ENCODE measurements around the gene NTRK2.
A peak's percentile ranks its signal among the peaks of the same experiment; 100 is the strongest.

Gene NTRK2

GRCh38 chr9:84862810-84863287 lies 193.3 kb downstream of the NTRK2 start:
- POLR2A ChIA-PET = no interaction called here
- Histone ChIP-seq H3K36me3 (ENCODE audit: control insufficient read depth in 4 of 4, insufficient read depth in 4 of 4, low read length in 3 of 4) (no peaks in the 10 kb centered on the region), H3K9me3 (ENCODE audit: control extremely low read depth in 1 of 5, control insufficient read depth in 4 of 5, insufficient read depth in 2 of 5, low read depth in 1 of 5, low read length in 4 of 5) (peaks cover 0 to 2% (median 0%) of the 10 kb centered on the region in 5 experiments), H3K27ac (ENCODE audit: insufficient read depth in 1 of 2, low read depth in 1 of 2, low read length in 2 of 2, poor library complexity in 1 of 2, severe bottlenecking in 2 of 2) (no peak overlapping the region), H3K27me3 (replicated peaks in 2 of 5; ENCODE audit: control insufficient read depth in 4 of 5, insufficient read depth in 5 of 5, low read length in 4 of 5) (peaks cover 0 to 3% (median 0%) of the 10 kb centered on the region in 5 experiments), H3K4me3 (ENCODE audit: control insufficient read depth in 1 of 7, extremely low read depth in 1 of 7, insufficient read depth in 4 of 7, low read depth in 2 of 7, low read length in 6 of 7) (no peak overlapping the region), H3K4me1 (ENCODE audit: control extremely low read depth in 1 of 4, control insufficient read depth in 4 of 4, insufficient read depth in 4 of 4, low read length in 3 of 4) (peaks cover 0 to 4% (median 0%) of the 10 kb centered on the region in 4 experiments)
- peak in 2 of 3 donors; percentile 3 to 8 for DNase-seq
- no CpG with 5 or more reads among the region's 2 CpGs for WGBS (ENCODE audit: insufficient coverage)
- CTCF ChIA-PET = no interaction called here

- CTCF ChIA-PET = no interaction called here
- Histone ChIP-seq H3K4me3 (ENCODE audit: control insufficient read depth in 1 of 7, extremely low read depth in 1 of 7, insufficient read depth in 4 of 7, low read depth in 2 of 7, low read length in 6 of 7) (no peak overlapping the region), H3K27ac (ENCODE audit: insufficient read depth in 1 of 2, low read depth in 1 of 2, low read length in 2 of 2, poor library complexity in 1 of 2, severe bottlenecking in 2 of 2) (no peak overlapping the region), H3K4me1 (ENCODE audit: control extremely low read depth in 1 of 4, control insufficient read depth in 4 of 4, insufficient read depth in 4 of 4, low read length in 3 of 4) (peaks cover 0 to 4% (median 0%) of the 10 kb centered on the region in 4 experiments), H3K9me3 (ENCODE audit: control extremely low read depth in 1 of 5, control insufficient read depth in 4 of 5, insufficient read depth in 2 of 5, low read depth in 1 of 5, low read length in 4 of 5) (peaks cover 0 to under 1% (median 0%) of the 10 kb centered on the region in 5 experiments), H3K36me3 (ENCODE audit: control insufficient read depth in 4 of 4, insufficient read depth in 4 of 4, low read length in 3 of 4) (no peaks in the 10 kb centered on the region), H3K27me3 (replicated peaks in 2 of 5; ENCODE audit: control insufficient read depth in 4 of 5, insufficient read depth in 5 of 5, low read length in 4 of 5) (peaks cover 0 to 3% (median 0%) of the 10 kb centered on the region in 5 experiments)
- WGBS (ENCODE audit: insufficient coverage) = 96% methylated on average over 3 of the region's 4 CpGs
- POLR2A ChIA-PET = no interaction called here
- no peak for DNase-seq
Observed at GRCh38 chr9:84863372-84863771, 193.8 kb downstream of the NTRK2 start.

- H3K4me3 ChIP-seq (ENCODE audit: control insufficient read depth in 1 of 7, extremely low read depth in 1 of 7, insufficient read depth in 4 of 7, low read depth in 2 of 7, low read length in 6 of 7) = no peak overlapping the region
- ChIA-PET CTCF (no interaction called here), POLR2A (no interaction called here)
- 100% methylated on average over 3 of the region's 5 CpGs for WGBS (ENCODE audit: insufficient coverage)
- no peaks in the 10 kb centered on the region for H3K36me3 ChIP-seq (ENCODE audit: control insufficient read depth in 4 of 4, insufficient read depth in 4 of 4, low read length in 3 of 4)
- peaks cover 0 to 4% (median 0%) of the 10 kb centered on the region in 4 experiments for H3K4me1 ChIP-seq (ENCODE audit: control extremely low read depth in 1 of 4, control insufficient read depth in 4 of 4, insufficient read depth in 4 of 4, low read length in 3 of 4)
- DNase-seq = no peak
- H3K9me3 ChIP-seq (ENCODE audit: control extremely low read depth in 1 of 5, control insufficient read depth in 4 of 5, insufficient read depth in 2 of 5, low read depth in 1 of 5, low read length in 4 of 5) = peaks cover 0 to 1% (median 0%) of the 10 kb centered on the region in 5 experiments
- no peak overlapping the region for H3K27ac ChIP-seq (ENCODE audit: insufficient read depth in 1 of 2, low read depth in 1 of 2, low read length in 2 of 2, poor library complexity in 1 of 2, severe bottlenecking in 2 of 2)
- no peaks in the 10 kb centered on the region for H3K27me3 ChIP-seq (replicated peaks in 2 of 5; ENCODE audit: control insufficient read depth in 4 of 5, insufficient read depth in 5 of 5, low read length in 4 of 5)
Observed at GRCh38 chr9:84866396-84867175, 197.1 kb downstream of the NTRK2 start.

GRCh38 chr9:84867186-84867585 lies 197.7 kb downstream of the NTRK2 start:
- ChIA-PET CTCF (no interaction called here), POLR2A (no interaction called here)
- H3K27ac ChIP-seq (ENCODE audit: insufficient read depth in 1 of 2, low read depth in 1 of 2, low read length in 2 of 2, poor library complexity in 1 of 2, severe bottlenecking in 2 of 2) = no peak overlapping the region
- no peak overlapping the region for H3K4me3 ChIP-seq (ENCODE audit: control insufficient read depth in 1 of 7, extremely low read depth in 1 of 7, insufficient read depth in 4 of 7, low read depth in 2 of 7, low read length in 6 of 7)
- peaks cover 0 to 1% (median 0%) of the 10 kb centered on the region in 5 experiments for H3K9me3 ChIP-seq (ENCODE audit: control extremely low read depth in 1 of 5, control insufficient read depth in 4 of 5, insufficient read depth in 2 of 5, low read depth in 1 of 5, low read length in 4 of 5)
- H3K4me1 ChIP-seq (ENCODE audit: control extremely low read depth in 1 of 4, control insufficient read depth in 4 of 4, insufficient read depth in 4 of 4, low read length in 3 of 4) = peaks cover 0 to 4% (median 0%) of the 10 kb centered on the region in 4 experiments
- WGBS (ENCODE audit: insufficient coverage) = 100% methylated on average over 3 of the region's 3 CpGs
- no peaks in the 10 kb centered on the region for H3K27me3 ChIP-seq (replicated peaks in 2 of 5; ENCODE audit: control insufficient read depth in 4 of 5, insufficient read depth in 5 of 5, low read length in 4 of 5)
- H3K36me3 ChIP-seq (ENCODE audit: control insufficient read depth in 4 of 4, insufficient read depth in 4 of 4, low read length in 3 of 4) = no peaks in the 10 kb centered on the region
- DNase-seq = no peak

GRCh38 chr9:84869091-84869490 lies 199.6 kb downstream of the NTRK2 start:
- no CpG with 5 or more reads among the region's 2 CpGs for WGBS (ENCODE audit: insufficient coverage)
- CTCF ChIA-PET = no interaction called here
- Histone ChIP-seq H3K9me3 (ENCODE audit: control extremely low read depth in 1 of 5, control insufficient read depth in 4 of 5, insufficient read depth in 2 of 5, low read depth in 1 of 5, low read length in 4 of 5) (peaks cover 0 to 1% (median 0%) of the 10 kb centered on the region in 5 experiments), H3K4me1 (ENCODE audit: control extremely low read depth in 1 of 4, control insufficient read depth in 4 of 4, insufficient read depth in 4 of 4, low read length in 3 of 4) (no peaks in the 10 kb centered on the region), H3K4me3 (ENCODE audit: control insufficient read depth in 1 of 7, extremely low read depth in 1 of 7, insufficient read depth in 4 of 7, low read depth in 2 of 7, low read length in 6 of 7) (no peak overlapping the region), H3K36me3 (ENCODE audit: control insufficient read depth in 4 of 4, insufficient read depth in 4 of 4, low read length in 3 of 4) (no peaks in the 10 kb centered on the region), H3K27me3 (replicated peaks in 2 of 5; ENCODE audit: control insufficient read depth in 4 of 5, insufficient read depth in 5 of 5, low read length in 4 of 5) (no peaks in the 10 kb centered on the region), H3K27ac (ENCODE audit: insufficient read depth in 1 of 2, low read depth in 1 of 2, low read length in 2 of 2, poor library complexity in 1 of 2, severe bottlenecking in 2 of 2) (no peak overlapping the region)
- POLR2A ChIA-PET = no interaction called here
- no peak for DNase-seq

GRCh38 chr9:84871983-84872382 lies 202.5 kb downstream of the NTRK2 start:
- no peaks in the 10 kb centered on the region for H3K27me3 ChIP-seq (replicated peaks in 2 of 5; ENCODE audit: control insufficient read depth in 4 of 5, insufficient read depth in 5 of 5, low read length in 4 of 5)

GRCh38 chr9:84874022-84874421 lies 204.5 kb downstream of the NTRK2 start:
- POLR2A ChIA-PET = interaction anchor here (0.7 kb wide), 1 partner anchor 15 kb away, joined by 4 read pairs; no protein-coding TSS in a partner anchor
- 98% methylated on average over 4 of the region's 4 CpGs for WGBS (ENCODE audit: insufficient coverage)
- CTCF ChIA-PET = no interaction called here
- Histone ChIP-seq H3K36me3 (ENCODE audit: control insufficient read depth in 4 of 4, insufficient read depth in 4 of 4, low read length in 3 of 4) (no peaks in the 10 kb centered on the region), H3K4me1 (ENCODE audit: control extremely low read depth in 1 of 4, control insufficient read depth in 4 of 4, insufficient read depth in 4 of 4, low read length in 3 of 4) (peaks cover 0 to 3% (median under 1%) of the 10 kb centered on the region in 4 experiments), H3K27ac (ENCODE audit: insufficient read depth in 1 of 2, low read depth in 1 of 2, low read length in 2 of 2, poor library complexity in 1 of 2, severe bottlenecking in 2 of 2) (no peak overlapping the region), H3K4me3 (ENCODE audit: control insufficient read depth in 1 of 7, extremely low read depth in 1 of 7, insufficient read depth in 4 of 7, low read depth in 2 of 7, low read length in 6 of 7) (no peak overlapping the region), H3K9me3 (ENCODE audit: control extremely low read depth in 1 of 5, control insufficient read depth in 4 of 5, insufficient read depth in 2 of 5, low read depth in 1 of 5, low read length in 4 of 5) (no peaks in the 10 kb centered on the region), H3K27me3 (replicated peaks in 2 of 5; ENCODE audit: control insufficient read depth in 4 of 5, insufficient read depth in 5 of 5, low read length in 4 of 5) (no peaks in the 10 kb centered on the region)
- no peak for DNase-seq

More at GRCh38 chr9:84871983-84872382, 202.5 kb downstream of the NTRK2 start:
- no peak overlapping the region for H3K27ac ChIP-seq (ENCODE audit: insufficient read depth in 1 of 2, low read depth in 1 of 2, low read length in 2 of 2, poor library complexity in 1 of 2, severe bottlenecking in 2 of 2)
- 100% methylated on average over 3 of the region's 4 CpGs for WGBS (ENCODE audit: insufficient coverage)
- DNase-seq = no peak
- H3K4me1 ChIP-seq (ENCODE audit: control extremely low read depth in 1 of 4, control insufficient read depth in 4 of 4, insufficient read depth in 4 of 4, low read length in 3 of 4) = peaks cover 0 to 3% (median under 1%) of the 10 kb centered on the region in 4 experiments
- H3K9me3 ChIP-seq (ENCODE audit: control extremely low read depth in 1 of 5, control insufficient read depth in 4 of 5, insufficient read depth in 2 of 5, low read depth in 1 of 5, low read length in 4 of 5) = peaks cover 0 to 1% (median 0%) of the 10 kb centered on the region in 5 experiments
- H3K4me3 ChIP-seq (ENCODE audit: control insufficient read depth in 1 of 7, extremely low read depth in 1 of 7, insufficient read depth in 4 of 7, low read depth in 2 of 7, low read length in 6 of 7) = no peak overlapping the region
- no peaks in the 10 kb centered on the region for H3K36me3 ChIP-seq (ENCODE audit: control insufficient read depth in 4 of 4, insufficient read depth in 4 of 4, low read length in 3 of 4)
- ChIA-PET CTCF (no interaction called here), POLR2A (no interaction called here)
